NOMO-1 (cell line): ENCODE data around the gene ZNF486.
"Not testable (repeated sequence)": the region's sequence is repeated elsewhere in the genome, so short reads cannot be mapped to it uniquely, and the experiment has no call there.

Experiments
- DNase-seq, 2 experiments: peaks; one replicate each; lab custom pipeline; 2025; ENCODE audit not compliant: unreplicated experiment in 2 of 2; lab: John Stamatoyannopoulos, UW

ZNF486 gene

DNA sequence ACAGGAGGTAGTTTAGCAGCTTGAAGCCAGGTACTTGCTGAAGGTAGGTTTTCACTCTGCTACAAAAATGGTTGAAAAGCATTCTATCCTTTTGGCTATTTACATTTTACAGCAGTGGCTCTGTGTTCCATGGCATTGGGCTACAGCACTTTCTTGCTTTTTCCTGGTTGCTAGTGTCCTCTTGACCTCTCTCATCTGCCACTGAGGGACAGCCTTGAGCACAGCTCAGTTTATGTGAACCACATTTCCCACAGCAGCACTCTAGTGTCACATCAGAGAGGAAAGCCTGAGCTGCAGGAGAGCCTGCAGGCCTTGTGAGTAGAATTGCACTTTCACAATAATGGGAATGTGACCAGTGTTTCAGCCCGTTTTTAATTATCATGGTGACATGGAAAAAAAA, 54.6 kb downstream of the ZNF486 start:
- not testable (repeated sequence) for DNase-seq

DNA sequence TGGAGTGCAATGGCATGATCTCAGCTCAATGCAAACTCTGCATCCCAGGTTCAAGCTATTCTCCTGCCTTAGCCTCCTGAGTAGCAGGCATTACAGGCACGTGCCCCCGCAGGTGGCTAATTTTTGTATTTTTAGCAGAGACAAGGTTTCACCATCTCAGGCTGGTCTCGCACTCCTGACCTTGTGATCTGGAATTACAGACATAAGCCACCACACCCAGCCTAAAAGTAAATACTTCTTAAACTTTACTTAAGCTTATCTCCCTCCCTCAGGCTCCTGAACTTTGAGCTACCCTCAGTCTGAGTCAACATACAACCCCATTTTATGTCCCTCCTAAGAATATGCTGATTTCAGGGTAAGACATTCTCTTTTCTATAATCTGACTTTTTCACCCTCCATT, 66.1 kb downstream of the ZNF486 start:
- no peak for DNase-seq

DNA sequence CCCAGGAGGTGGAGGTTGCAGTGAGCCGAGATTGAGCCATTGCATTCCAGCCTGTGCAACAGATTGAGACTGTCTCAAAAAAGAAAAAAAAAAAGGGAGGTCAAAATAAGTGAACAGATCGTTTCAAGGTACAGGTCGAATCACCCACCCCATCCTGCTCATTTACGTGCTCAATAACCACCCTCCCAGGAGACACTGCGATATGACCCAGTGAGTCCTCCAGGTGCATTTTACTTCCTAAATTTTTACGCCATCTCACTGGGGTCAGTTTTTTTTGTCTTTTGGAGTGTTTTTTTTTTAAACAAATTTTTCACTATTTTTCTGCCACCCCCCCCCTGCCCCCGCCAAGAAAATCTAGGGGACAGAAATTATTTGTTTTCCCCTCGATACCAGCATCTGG, 68.1 kb downstream of the ZNF486 start:
- DNase-seq = no peak

DNA sequence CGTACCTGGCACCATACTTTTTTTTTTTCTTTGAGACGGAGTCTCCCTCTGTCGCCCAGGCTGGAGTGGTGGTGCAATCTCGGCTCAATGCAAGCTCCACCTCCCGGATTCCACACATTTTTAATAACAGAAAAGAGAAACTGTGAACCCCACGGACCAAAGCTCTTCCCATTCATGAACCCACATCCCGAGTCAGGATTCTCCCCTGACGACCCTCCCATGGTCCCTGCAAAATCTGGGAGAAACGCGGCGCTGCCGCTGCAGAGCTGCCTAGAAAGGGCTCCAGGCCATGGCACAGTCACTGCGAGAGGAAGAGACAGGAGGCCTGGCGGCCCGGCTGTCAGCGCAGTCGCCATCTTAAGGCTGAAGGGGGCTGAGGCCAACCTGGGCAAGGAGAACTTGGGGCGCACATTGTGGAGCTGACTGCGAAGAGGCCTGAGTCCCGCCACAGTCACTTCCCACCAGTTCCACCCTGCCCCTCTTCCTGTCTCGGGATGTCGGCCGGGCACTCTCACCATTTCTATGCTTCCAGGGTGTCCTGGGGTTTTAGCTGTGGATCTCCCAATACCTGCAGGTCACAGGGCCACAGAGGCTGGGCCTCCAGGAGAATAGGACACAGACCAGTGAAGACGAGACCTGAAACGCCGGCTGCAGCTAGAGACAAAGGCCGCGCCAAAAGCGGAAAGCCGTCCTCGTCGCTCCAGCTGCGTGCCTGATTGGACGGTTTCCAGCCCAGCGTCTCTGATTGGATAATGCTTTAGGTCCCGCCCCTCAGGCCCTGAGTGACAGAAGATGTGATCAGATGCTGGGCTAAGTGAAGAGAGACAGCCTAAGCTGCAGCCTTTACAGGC, 71.0 kb downstream of the ZNF486 start:
- no peak for DNase-seq

DNA sequence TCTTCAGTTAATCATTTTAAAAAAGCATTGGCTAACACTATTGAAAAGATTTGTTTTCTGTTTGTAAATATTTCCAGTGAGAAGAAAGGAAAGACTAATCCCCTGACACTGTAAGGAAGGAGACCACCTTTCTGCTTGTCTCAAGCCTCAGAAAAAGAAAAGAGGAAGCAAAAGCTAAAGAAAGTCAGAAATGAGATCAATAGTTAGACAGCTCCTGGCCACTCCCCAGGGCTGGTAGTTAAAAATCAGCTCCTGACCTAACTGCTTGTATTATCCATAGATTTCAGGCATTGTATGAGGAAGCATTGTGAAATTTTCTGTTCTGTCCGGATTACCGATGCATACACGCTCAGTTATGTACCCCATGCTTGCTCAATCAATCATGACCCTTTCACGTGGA, 76.6 kb downstream of the ZNF486 start:
- no peak for DNase-seq

DNA sequence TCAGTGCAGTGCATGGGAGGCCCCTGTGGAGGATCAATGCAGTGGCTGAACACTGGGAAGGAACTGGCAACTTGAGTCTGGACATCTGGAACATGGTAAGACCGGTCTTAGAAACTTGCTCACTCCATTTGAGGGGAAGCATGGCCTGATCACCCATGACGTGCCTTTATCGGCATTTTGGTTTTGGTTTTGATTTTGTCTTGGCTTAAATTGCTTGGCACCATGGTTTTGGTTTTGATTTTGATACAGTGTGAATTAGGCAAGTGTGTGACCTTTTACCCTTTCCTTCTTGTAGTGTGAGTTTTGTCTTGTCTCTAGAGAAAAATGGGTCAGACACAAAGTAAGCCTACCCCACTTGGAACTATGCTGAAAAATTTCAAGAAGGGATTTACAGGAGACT, 77.3 kb downstream of the ZNF486 start:
- DNase-seq = no peak

DNA sequence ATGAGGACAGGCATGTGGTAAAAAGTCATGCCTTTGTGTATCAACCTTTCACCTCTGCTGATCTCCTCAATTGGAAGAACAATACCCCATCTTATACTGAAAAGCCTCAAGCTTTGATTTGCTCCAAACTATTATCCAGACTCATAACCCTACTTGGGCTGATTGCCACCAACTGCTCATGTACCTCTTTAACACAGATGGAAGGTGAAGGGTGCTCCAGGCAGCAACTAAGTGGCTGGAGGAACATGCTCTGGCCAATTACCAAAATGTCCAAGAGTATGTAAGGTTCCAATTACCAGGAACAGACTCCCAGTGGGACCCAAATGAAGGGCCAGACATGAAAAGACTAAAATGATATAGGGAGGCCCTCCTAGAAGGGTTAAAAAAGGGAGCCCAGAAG, 78.3 kb downstream of the ZNF486 start:
- DNase-seq = no peak

DNA sequence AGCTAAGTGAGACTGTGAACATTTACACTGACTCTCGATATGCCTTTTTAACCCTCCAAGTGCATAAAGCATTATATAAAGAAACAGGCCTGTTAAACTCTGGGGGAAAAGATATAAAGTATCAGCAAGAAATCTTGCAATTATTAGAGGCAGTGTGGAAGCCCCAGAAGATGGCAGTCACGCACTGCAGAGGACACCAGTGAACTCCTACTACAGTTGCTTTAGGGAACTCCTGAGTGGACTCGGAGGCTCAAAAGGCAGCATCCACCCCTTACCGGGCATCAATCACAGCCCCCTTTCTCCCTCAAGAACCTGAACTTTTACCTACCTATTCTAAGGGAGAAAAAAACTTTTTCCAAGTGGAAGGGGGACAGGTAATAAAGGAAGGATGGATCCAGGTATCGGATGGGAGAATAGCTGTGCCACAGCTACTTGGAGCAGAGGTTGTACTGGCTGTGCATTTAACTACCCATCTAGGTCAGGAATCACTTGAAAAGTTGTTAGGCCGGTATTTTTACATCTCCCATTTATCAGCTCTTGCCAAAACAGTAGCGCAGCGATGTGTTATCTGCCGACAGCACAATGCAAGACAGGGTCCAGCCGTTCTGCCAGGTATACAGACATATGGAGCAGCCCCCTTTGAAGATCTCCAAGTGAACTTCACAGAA, 80.1 kb downstream of the ZNF486 start:
- DNase-seq = no peak

DNA sequence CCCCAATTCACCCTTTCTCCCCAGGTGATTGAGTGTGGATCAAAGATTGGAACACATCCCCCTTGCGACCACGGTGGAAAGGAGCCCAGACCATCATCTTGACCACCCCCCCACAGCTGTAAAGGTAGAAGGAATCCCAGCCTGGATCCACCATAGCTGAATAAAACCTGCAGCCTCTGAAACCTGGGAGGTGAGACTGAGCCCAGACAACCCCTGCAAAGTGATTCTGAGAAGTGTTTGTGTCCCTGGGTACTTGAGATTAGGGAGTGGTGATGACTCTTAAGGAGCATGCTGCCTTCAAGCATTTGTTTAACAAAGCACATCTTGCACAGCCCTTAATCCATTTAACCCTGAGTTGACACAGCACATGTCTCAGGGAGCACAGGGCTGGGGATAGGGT, 81.2 kb downstream of the ZNF486 start:
- DNase-seq = not testable (repeated sequence)
